Measurements from ENCODE around the gene CCDC85A. TPM values are rescaled to one million over a fixed set of nuclear protein-coding genes. Genes with fewer than 3 reads are reported as not detected.

Gene CCDC85A
- total and polyA plus RNA-seq, 2 of the 8 experiments (the other 6 are each of a cell fraction or from before 2014, with no cell fraction given), result 0.20 TPM; not detected in 1

- H3K27me3 ChIP-seq (replicated peaks in 1 of 4; ENCODE audit: control insufficient read depth in 3 of 4, extremely low read depth in 1 of 4, insufficient read depth in 3 of 4, low read length in 3 of 4), result no peaks in the 10 kb centered on the region
- H3K27ac ChIP-seq (ENCODE audit: low read depth, low read length), result no peak overlapping the region
- ChIA-PET POLR2A (ENCODE audit: partially characterized antibody) (no interaction called here), CTCF (ENCODE audit: partially characterized antibody) (interaction anchor here (0.7 to 0.8 kb wide), 2 partner anchors 24 to 165 kb away, joined by 3 read pairs; no protein-coding TSS in a partner anchor)
- H3K9ac ChIP-seq (replicated peaks in 1 of 4; ENCODE audit: extremely low read depth in 1 of 4, low read depth in 3 of 4, low read length in 3 of 4), result no peak overlapping the region
- no peaks in the 10 kb centered on the region for H3K79me2 ChIP-seq (ENCODE audit: control insufficient read depth in 1 of 2, insufficient read depth in 2 of 2, low read length in 2 of 2)
- H3K56ac ChIP-seq (replicated peaks; ENCODE audit: insufficient read length, low read depth, low read length), result no peak overlapping the region
- H4K91ac ChIP-seq (replicated peaks; ENCODE audit: insufficient read length, low read length), result no peak overlapping the region
- H3K18ac ChIP-seq (ENCODE audit: extremely low read depth, low read length), result no peak overlapping the region
- no peak overlapping the region for H2AK5ac ChIP-seq (ENCODE audit: low read depth, low read length)
- H2AFZ ChIP-seq (ENCODE audit: low read length), result no peak overlapping the region
- no peaks in the 10 kb centered on the region for H3K79me1 ChIP-seq (ENCODE audit: low read depth, low read length)
- TF ChIP-seq MAFK (IDR thresholded peaks at IDR 0.05; ENCODE audit: low read depth, low read length), result peak; percentile 10; the same call in 1 of the 2 replicates
- no peak for TF ChIP-seq TAF7 (optimal IDR thresholded peaks at IDR 0.05; ENCODE audit: borderline replicate concordance, low read depth, low read length)
- no peak overlapping the region for H4K5ac ChIP-seq (ENCODE audit: insufficient read length, low read depth, low read length)
- WGBS, 2 experiments (ENCODE audit: extremely low coverage in 1 of 2, insufficient coverage in 1 of 2, insufficient read length in 1 of 2, insufficient replicate concordance in 2 of 2, low coverage in 1 of 2, low lambda C conversion rate in 2 of 2, missing lambda C conversion rate in 1 of 2), result 77% methylated on average over 4 of the region's 4 CpGs; no CpG with 5 or more reads in 1 of the 2 experiments
- no peak overlapping the region for H4K8ac ChIP-seq (ENCODE audit: extremely low read depth, insufficient read depth, low read length)
- H2BK20ac ChIP-seq (ENCODE audit: low read length), result no peak overlapping the region
- no peak overlapping the region for H3K4me2 ChIP-seq (ENCODE audit: insufficient read depth in 1 of 2, low read depth in 2 of 2, low read length in 2 of 2)
- no peak overlapping the region for H3K14ac ChIP-seq (ENCODE audit: insufficient read length)
- H3K4ac ChIP-seq (replicated peaks; ENCODE audit: insufficient read length, low read depth, low read length), result no peak overlapping the region
- no peak overlapping the region for H2BK5ac ChIP-seq (ENCODE audit: low read depth, low read length)
- no peak overlapping the region for H2BK120ac ChIP-seq (replicated peaks; ENCODE audit: low read depth, low read length)
- H3K4me1 ChIP-seq (replicated peaks in 1 of 4; ENCODE audit: control insufficient read depth in 3 of 4, insufficient read depth in 4 of 4, low read length in 3 of 4), result peaks cover 2 to 7% (median 5%) of the 10 kb centered on the region in 4 experiments; a peak in 4 of 7 replicates
- no peak overlapping the region for H2BK15ac ChIP-seq (ENCODE audit: low read length)
- no peak overlapping the region for H2BK12ac ChIP-seq (ENCODE audit: low read depth, low read length)
- FAIRE-seq (no peak), DNase-seq (ENCODE audit: low read depth in 1 of 2, low spot score in 2 of 2) (no peak)
- no peaks in the 10 kb centered on the region for H3K36me3 ChIP-seq (ENCODE audit: control insufficient read depth in 2 of 4, insufficient read depth in 4 of 4, low read length in 3 of 4)
- no peaks in the 10 kb centered on the region for H3K23me2 ChIP-seq (ENCODE audit: low read depth, low read length)
- H3K4me3 ChIP-seq (ENCODE audit: extremely low read depth in 1 of 4, insufficient read depth in 2 of 4, low read depth in 3 of 4, low read length in 4 of 4), result no peak overlapping the region
- no peak overlapping the region for H3K23ac ChIP-seq (ENCODE audit: insufficient read length)
- no peaks in the 10 kb centered on the region for H3K9me3 ChIP-seq (ENCODE audit: insufficient read depth in 2 of 2, low read depth in 1 of 2, low read length in 1 of 2)
- no peaks in the 10 kb centered on the region for H4K20me1 ChIP-seq (replicated peaks in 1 of 2; ENCODE audit: control insufficient read depth in 1 of 2, insufficient read depth in 2 of 2, low read length in 2 of 2)
Observed at GRCh38 chr2:56347881-56348280, 164.1 kb downstream of the CCDC85A start.

Measured in H1 (cell line).